ENCODE results near the gene MEIS2. TPM values are rescaled to one million over a fixed set of nuclear protein-coding genes. Genes with fewer than 3 reads are reported as not detected.

MEIS2 gene
- total RNA-seq, 2 experiments from 2014 or later, result not detected

GRCh38 chr15:37015035-37015434 is 85.3 kb downstream of the MEIS2 start:
- Histone ChIP-seq H3K27me3 (ENCODE audit: control insufficient read depth in 1 of 2, insufficient read depth in 2 of 2, low read length in 2 of 2) (peaks cover 0 to 2% of the 10 kb centered on the region in 2 experiments), H3K9me3 (ENCODE audit: control insufficient read depth in 1 of 2, insufficient read depth in 1 of 2, low read length in 2 of 2) (peaks cover 0 to 4% of the 10 kb centered on the region in 2 experiments), H3K36me3 (ENCODE audit: insufficient read depth, low read length) (no peaks in the 10 kb centered on the region), H3K4me3 (ENCODE audit: low read length) (no peak overlapping the region), H3K27ac (ENCODE audit: low read depth in 1 of 2, low read length in 2 of 2) (no peak overlapping the region), H3K4me1 (ENCODE audit: insufficient read depth, low read length) (no peaks in the 10 kb centered on the region)
- intact Hi-C loops (cut with DNase I, micrococcal nuclease), result no loop called here
- ChIA-PET CTCF (no interaction called here), POLR2A (no interaction called here)
- H3K27me3 Mint-ChIP-seq, result no peaks in the 10 kb centered on the region
- H3K27ac Mint-ChIP-seq, result no peak overlapping the region
- no peaks in the 10 kb centered on the region for H3K9me3 Mint-ChIP-seq
- ATAC-seq (ENCODE audit: poor library complexity), result no peak
- TF ChIP-seq CTCF (IDR thresholded peaks at IDR 0.05), result no peak
- no peaks in the 10 kb centered on the region for H3K36me3 Mint-ChIP-seq (ENCODE audit: low read depth)
- H3K4me1 Mint-ChIP-seq (ENCODE audit: low read depth), result no peaks in the 10 kb centered on the region
- DNase-seq, result no peak
- H3K4me3 Mint-ChIP-seq, result no peak overlapping the region

DNA sequence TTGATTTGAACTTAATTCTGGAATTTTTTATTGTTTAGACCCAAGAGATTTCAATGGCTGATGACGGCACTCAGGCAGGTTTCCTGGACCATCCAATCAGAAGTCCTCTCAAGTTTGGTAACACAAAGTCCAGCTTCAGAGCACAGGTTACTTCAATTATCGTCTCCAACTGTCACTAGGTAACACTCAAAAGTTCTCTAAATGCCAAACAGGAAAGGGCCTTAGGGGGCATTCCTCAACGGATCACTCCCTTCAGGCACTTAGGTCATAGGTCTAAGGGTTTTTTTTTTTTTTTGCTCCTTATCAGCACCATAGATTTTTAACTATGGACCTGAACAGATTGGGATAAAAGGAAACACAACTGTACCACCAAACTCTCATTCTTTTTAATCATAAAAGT is 85.8 kb downstream of the MEIS2 start:
- Histone ChIP-seq H3K9me3 (ENCODE audit: control insufficient read depth in 1 of 2, insufficient read depth in 1 of 2, low read length in 2 of 2) (peaks cover 0 to 4% of the 10 kb centered on the region in 2 experiments), H3K27me3 (ENCODE audit: control insufficient read depth in 1 of 2, insufficient read depth in 2 of 2, low read length in 2 of 2) (no peaks in the 10 kb centered on the region), H3K36me3 (ENCODE audit: insufficient read depth, low read length) (no peaks in the 10 kb centered on the region), H3K27ac (ENCODE audit: low read depth in 1 of 2, low read length in 2 of 2) (no peak overlapping the region), H3K4me3 (ENCODE audit: low read length) (no peak overlapping the region), H3K4me1 (ENCODE audit: insufficient read depth, low read length) (no peaks in the 10 kb centered on the region)
- ChIA-PET POLR2A (no interaction called here), CTCF (no interaction called here)
- intact Hi-C loops (cut with DNase I, micrococcal nuclease), result no loop called here
- H3K36me3 Mint-ChIP-seq (ENCODE audit: low read depth), result no peaks in the 10 kb centered on the region
- no peak for DNase-seq
- H3K27ac Mint-ChIP-seq, result no peak overlapping the region
- no peak for ATAC-seq (ENCODE audit: poor library complexity)
- H3K4me1 Mint-ChIP-seq (ENCODE audit: low read depth), result no peaks in the 10 kb centered on the region
- H3K9me3 Mint-ChIP-seq, result no peaks in the 10 kb centered on the region
- H3K4me3 Mint-ChIP-seq, result no peak overlapping the region
- no peak for TF ChIP-seq CTCF (IDR thresholded peaks at IDR 0.05)
- H3K27me3 Mint-ChIP-seq, result no peaks in the 10 kb centered on the region

DNA sequence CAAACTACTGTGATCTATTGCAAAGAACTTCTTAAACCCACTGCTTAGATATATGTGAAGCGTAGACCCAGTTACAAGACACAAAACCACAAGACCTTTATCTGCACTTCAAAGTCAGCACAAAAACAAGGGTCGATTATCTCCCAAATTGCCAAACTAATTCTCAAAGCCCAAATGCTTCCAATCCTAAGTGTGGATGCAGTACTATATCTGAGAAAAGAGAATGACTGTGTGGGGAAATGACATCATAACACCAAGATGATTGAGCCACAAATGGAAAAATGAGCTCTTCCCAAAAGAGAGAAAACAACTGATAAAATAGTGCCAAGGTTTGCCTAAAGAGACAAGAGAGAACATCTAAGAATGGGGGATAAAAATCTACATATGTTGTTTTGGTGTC is 86.2 kb downstream of the MEIS2 start:
- Mint-ChIP-seq H3K9me3 (no peaks in the 10 kb centered on the region), H3K36me3 (ENCODE audit: low read depth) (no peaks in the 10 kb centered on the region), H3K4me3 (no peak overlapping the region), H3K27me3 (no peaks in the 10 kb centered on the region), H3K27ac (no peak overlapping the region), H3K4me1 (ENCODE audit: low read depth) (no peaks in the 10 kb centered on the region)
- ATAC-seq (ENCODE audit: poor library complexity) (no peak), DNase-seq (no peak)
- no peak overlapping the region for H3K4me3 ChIP-seq (ENCODE audit: low read length)
- H3K27me3 ChIP-seq (ENCODE audit: control insufficient read depth in 1 of 2, insufficient read depth in 2 of 2, low read length in 2 of 2), result no peaks in the 10 kb centered on the region
- peaks cover 0 to 4% of the 10 kb centered on the region in 2 experiments for H3K9me3 ChIP-seq (ENCODE audit: control insufficient read depth in 1 of 2, insufficient read depth in 1 of 2, low read length in 2 of 2)
- ChIA-PET POLR2A (interaction anchor here (0.7 kb wide), 1 partner anchor 57 kb away, joined by 3 read pairs; no protein-coding TSS in a partner anchor), CTCF (no interaction called here)
- no peaks in the 10 kb centered on the region for H3K36me3 ChIP-seq (ENCODE audit: insufficient read depth, low read length)
- H3K4me1 ChIP-seq (ENCODE audit: insufficient read depth, low read length), result no peaks in the 10 kb centered on the region
- no peak for TF ChIP-seq CTCF (IDR thresholded peaks at IDR 0.05)
- intact Hi-C loops (cut with DNase I, micrococcal nuclease), result no loop called here
- H3K27ac ChIP-seq (ENCODE audit: low read depth in 1 of 2, low read length in 2 of 2), result no peak overlapping the region
